WTC11 (cell line): ENCODE data around the gene RTP1. TPM values are rescaled to one million over a fixed set of nuclear protein-coding genes. Genes with fewer than 3 reads are reported as not detected.

Source experiments
- ATAC-seq: fragments of 200-7000 bp; cut with Tn5 transposase; 2 replicates; pipeline ENCODE4 v1.10.0; 2021; ENCODE audit warnings: mild to moderate bottlenecking, moderate library complexity
- CTCF ChIA-PET: fragments of 300-600 bp; sonication (Branson Sonifier 250); formaldehyde crosslinking; loops from one replicate; lab custom pipeline; 2021; ENCODE audit warnings: antibody characterized with exemption; lab: Charles Lee
- POLR2A ChIA-PET: fragments of 350-600 bp; sonication (Branson Sonifier 250); formaldehyde crosslinking; loops from one replicate; lab custom pipeline; 2021; ENCODE audit warnings: antibody characterized with exemption; lab: Charles Lee
- DNase-seq: peaks from one replicate; pipeline ENCODE4 v3.0.0; 2021; ENCODE audit warnings: low spot score
- H3K27ac Mint-ChIP-seq: 2 replicates; pipeline ENCODE4 v1.8.0; 2021; ENCODE audit warnings: mixed read lengths
- H3K27me3 Mint-ChIP-seq: 2 replicates; pipeline ENCODE4 v1.8.0; 2021; ENCODE audit warnings: low read depth, mild to moderate bottlenecking, moderate library complexity, mixed read lengths
- H3K36me3 Mint-ChIP-seq: 2 replicates; pipeline ENCODE4 v1.8.0; 2021; ENCODE audit warnings: mixed read lengths
- H3K4me1 Mint-ChIP-seq: 2 replicates; pipeline ENCODE4 v1.8.0; 2022; ENCODE audit warnings: mixed read lengths
- H3K4me3 Mint-ChIP-seq: 2 replicates; pipeline ENCODE4 v1.8.0; 2021; ENCODE audit warnings: mild to moderate bottlenecking, moderate library complexity, mixed read lengths
- H3K9me3 Mint-ChIP-seq: 2 replicates; pipeline ENCODE4 v1.8.0; 2021; ENCODE audit warnings: mixed read lengths
- ATF1 ChIP-seq: sonication (generic); formaldehyde crosslinking; IDR thresholded peaks from 2 replicates; pipeline ENCODE4 v1.8.1; 2023; ENCODE audit warnings: mild to moderate bottlenecking, moderate library complexity, missing genetic modification reagents
- ELF4 ChIP-seq: sonication (generic); formaldehyde crosslinking; IDR thresholded peaks from 2 replicates; pipeline ENCODE4 v1.8.1; 2022; ENCODE audit warnings: low read depth, mild to moderate bottlenecking, moderate library complexity, missing genetic modification reagents
- ESRRA ChIP-seq: sonication (generic); formaldehyde crosslinking; IDR thresholded peaks from 2 replicates; pipeline ENCODE4 v1.8.1; 2022; ENCODE audit warnings: mild to moderate bottlenecking, missing genetic modification reagents, borderline replicate concordance
- ETV6 ChIP-seq: sonication (generic); formaldehyde crosslinking; IDR thresholded peaks from 2 replicates; pipeline ENCODE4 v1.8.1; 2022; ENCODE audit warnings: mild to moderate bottlenecking, missing genetic modification reagents
- FOXK1 ChIP-seq: sonication (generic); formaldehyde crosslinking; IDR thresholded peaks from 2 replicates; pipeline ENCODE4 v1.8.0; 2022; ENCODE audit warnings: mild to moderate bottlenecking, moderate library complexity, missing genetic modification reagents
- FOXP1 ChIP-seq: sonication (generic); formaldehyde crosslinking; IDR thresholded peaks from 2 replicates; pipeline ENCODE4 v1.8.0; 2022; ENCODE audit warnings: missing genetic modification reagents, mild to moderate bottlenecking, moderate library complexity, borderline replicate concordance
- GRHL2 ChIP-seq: fragments of 250-450 bp; sonication (Bioruptor Pico); IDR thresholded peaks from 2 replicates; pipeline ENCODE4 v1.8.0; 2022; ENCODE audit warnings: mild to moderate bottlenecking, moderate library complexity; ENCODE audit not compliant: insufficient replicate concordance, severe bottlenecking
- GTF2I ChIP-seq: fragments of 250-450 bp; sonication (Bioruptor Pico); conservative IDR thresholded peaks from 2 replicates; pipeline ENCODE4 v1.4.0; 2021; ENCODE audit warnings: mild to moderate bottlenecking
- JUN ChIP-seq: sonication (generic); formaldehyde crosslinking; IDR thresholded peaks from 2 replicates; pipeline ENCODE4 v1.8.0; 2023; ENCODE audit warnings: mild to moderate bottlenecking, missing genetic modification reagents
- MXD4 ChIP-seq: fragments of 250-450 bp; sonication (Bioruptor Pico); IDR thresholded peaks from 2 replicates; pipeline ENCODE4 v1.8.0; 2021; ENCODE audit warnings: mild to moderate bottlenecking, moderate library complexity, borderline replicate concordance
- PRRX2 ChIP-seq: fragments of 250-450 bp; sonication (Bioruptor Pico); IDR thresholded peaks from 2 replicates; pipeline ENCODE4 v1.8.0; 2021; ENCODE audit warnings: mild to moderate bottlenecking
- RELA ChIP-seq: sonication (generic); formaldehyde crosslinking; IDR thresholded peaks from 2 replicates; pipeline ENCODE4 v1.8.1; 2022; ENCODE audit warnings: missing genetic modification reagents, mild to moderate bottlenecking, borderline replicate concordance
- SMAD4 ChIP-seq: sonication (generic); formaldehyde crosslinking; IDR thresholded peaks from 2 replicates; pipeline ENCODE4 v1.8.0; 2022; ENCODE audit warnings: mild to moderate bottlenecking, missing genetic modification reagents
- SOX15 ChIP-seq: fragments of 250-450 bp; sonication (Bioruptor Pico); IDR thresholded peaks from 2 replicates; pipeline ENCODE4 v1.9.0; 2021; ENCODE audit warnings: mild to moderate bottlenecking
- SP1 ChIP-seq: sonication (generic); formaldehyde crosslinking; conservative IDR thresholded peaks from 2 replicates; pipeline ENCODE4 v1.8.1; 2022; ENCODE audit warnings: missing genetic modification reagents
- TEAD1 ChIP-seq: sonication (generic); formaldehyde crosslinking; IDR thresholded peaks from 2 replicates; pipeline ENCODE4 v1.8.0; 2022; ENCODE audit warnings: mild to moderate bottlenecking, missing genetic modification reagents
- ZNF121 ChIP-seq: sonication (generic); formaldehyde crosslinking; IDR thresholded peaks from 2 replicates; pipeline ENCODE4 v1.8.0; 2023; ENCODE audit warnings: missing genetic modification reagents
- ZNF219 ChIP-seq: sonication (generic); formaldehyde crosslinking; IDR thresholded peaks from 2 replicates; pipeline ENCODE4 v1.8.0; 2023; ENCODE audit warnings: missing genetic modification reagents, mild to moderate bottlenecking, borderline replicate concordance
- ZNF317 ChIP-seq: sonication (generic); formaldehyde crosslinking; IDR thresholded peaks from 2 replicates; pipeline ENCODE4 v1.8.1; 2023; ENCODE audit warnings: low read depth, mild to moderate bottlenecking, moderate library complexity, missing genetic modification reagents, borderline replicate concordance
- ZNF671 ChIP-seq: fragments of 250-450 bp; sonication (Bioruptor Pico); IDR thresholded peaks from 2 replicates; pipeline ENCODE4 v1.8.0; 2021; ENCODE audit warnings: mild to moderate bottlenecking
- total RNA-seq: library from RNA; stranded (reverse); gene quantifications from 3 replicates; pipeline ENCODE4 v1.2.3, GENCODE V29; 2021
- TF ChIP-seq, protein P1 (sequence below): sonication (generic); formaldehyde crosslinking; IDR thresholded peaks from 2 replicates; pipeline ENCODE4 v1.8.1; 2022; ENCODE audit warnings: mild to moderate bottlenecking, moderate library complexity, missing genetic modification reagents
- TF ChIP-seq, protein P2 (sequence below): fragments of 250-450 bp; sonication (Bioruptor Pico); IDR thresholded peaks from 2 replicates; pipeline ENCODE4 v2.1.2; 2022; ENCODE audit warnings: mild to moderate bottlenecking, moderate library complexity
- TF ChIP-seq, protein P3 (sequence below): sonication (generic); formaldehyde crosslinking; conservative IDR thresholded peaks from 2 replicates; pipeline ENCODE4 v1.8.1; 2023; ENCODE audit warnings: mild to moderate bottlenecking, low read depth, missing genetic modification reagents, moderate library complexity
- TF ChIP-seq, protein P4 (sequence below): fragments of 250-450 bp; sonication (Bioruptor Pico); IDR thresholded peaks from 2 replicates; pipeline ENCODE4 v1.9.0; 2021; ENCODE audit warnings: moderate library complexity, mild to moderate bottlenecking, inconsistent platforms, borderline replicate concordance
- TF ChIP-seq, protein P5 (sequence below): sonication (generic); formaldehyde crosslinking; IDR thresholded peaks from 2 replicates; pipeline ENCODE4 v1.8.0; 2022; ENCODE audit warnings: mild to moderate bottlenecking, missing genetic modification reagents

The RTP1 gene
- total RNA-seq, 1 experiment from 2014 or later, result 5.6 TPM

DNA sequence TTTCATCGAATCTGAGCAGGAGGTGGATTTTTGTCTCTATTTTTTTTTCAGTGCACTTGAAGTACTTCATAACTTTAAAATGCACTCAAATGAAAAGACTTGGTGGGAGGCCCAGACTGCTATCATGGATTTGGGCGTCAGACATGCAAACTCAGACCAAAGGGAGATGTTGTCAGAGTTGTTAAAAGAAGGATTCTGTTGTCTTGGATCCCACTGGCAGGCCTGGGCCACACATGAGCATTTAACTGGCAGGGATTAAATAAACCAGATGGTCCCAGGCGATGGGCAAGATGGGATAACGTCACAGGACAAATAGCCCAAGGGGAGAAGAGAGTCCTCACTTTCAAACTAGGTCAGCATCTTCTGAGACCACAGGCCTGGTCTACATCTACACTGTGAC lies 15.4 kb downstream of the RTP1 start:
- H3K4me3 Mint-ChIP-seq, result no peak overlapping the region
- ATAC-seq, result no peak
- DNase-seq, result no peak
- H3K4me1 Mint-ChIP-seq, result peaks cover 25% of the 10 kb centered on the region
- H3K27ac Mint-ChIP-seq, result no peak overlapping the region
- TF ChIP-seq ATF1 (CRISPR knock-in tag) (no peak), RELA (CRISPR knock-in tag) (no peak)
- ChIA-PET CTCF (no interaction called here), POLR2A (no interaction called here)
- peaks cover 12% of the 10 kb centered on the region for H3K27me3 Mint-ChIP-seq
- peaks cover 11% of the 10 kb centered on the region for H3K36me3 Mint-ChIP-seq
- H3K9me3 Mint-ChIP-seq, result peaks cover 24% of the 10 kb centered on the region

DNA sequence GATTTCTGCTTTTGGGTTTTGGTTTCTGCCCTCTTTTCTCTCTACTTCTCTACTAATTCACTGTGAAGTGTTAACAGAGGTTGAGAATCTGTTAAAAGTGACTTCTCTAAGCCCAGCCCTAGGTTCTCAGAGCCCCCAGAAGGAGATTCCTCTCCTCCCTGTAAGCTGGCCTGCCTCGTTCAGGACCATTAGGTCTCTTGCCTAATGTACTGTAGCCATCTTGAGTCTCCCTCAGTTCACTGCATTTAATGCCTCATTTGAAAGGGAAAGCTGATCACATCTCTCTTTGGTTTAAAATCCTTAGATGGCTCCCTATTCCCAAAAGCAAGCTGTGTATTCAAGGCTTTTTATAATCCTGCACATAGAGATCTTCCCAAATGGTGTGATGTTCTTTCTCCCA lies 16.3 kb downstream of the RTP1 start:
- Mint-ChIP-seq H3K27me3 (peaks cover 7% of the 10 kb centered on the region; the same call in 1 of the 2 replicates), H3K27ac (no peak overlapping the region), H3K4me3 (no peak overlapping the region), H3K9me3 (peaks cover 16% of the 10 kb centered on the region), H3K4me1 (peaks cover 25% of the 10 kb centered on the region), H3K36me3 (peaks cover 6% of the 10 kb centered on the region)
- CTCF ChIA-PET, result no interaction called here
- ATAC-seq, result no peak
- POLR2A ChIA-PET, result no interaction called here
- no peak for TF ChIP-seq FOXK1
- no peak for TF ChIP-seq ZNF219 (CRISPR knock-in tag)
- TF ChIP-seq, protein P1, sequence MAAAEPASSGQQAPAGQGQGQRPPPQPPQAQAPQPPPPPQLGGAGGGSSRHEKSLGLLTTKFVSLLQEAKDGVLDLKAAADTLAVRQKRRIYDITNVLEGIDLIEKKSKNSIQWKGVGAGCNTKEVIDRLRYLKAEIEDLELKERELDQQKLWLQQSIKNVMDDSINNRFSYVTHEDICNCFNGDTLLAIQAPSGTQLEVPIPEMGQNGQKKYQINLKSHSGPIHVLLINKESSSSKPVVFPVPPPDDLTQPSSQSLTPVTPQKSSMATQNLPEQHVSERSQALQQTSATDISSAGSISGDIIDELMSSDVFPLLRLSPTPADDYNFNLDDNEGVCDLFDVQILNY (CRISPR knock-in tag), result no peak
- no peak for TF ChIP-seq PRRX2 (CRISPR knock-in tag)
- TF ChIP-seq ZNF317 (CRISPR knock-in tag), result no peak
- TF ChIP-seq FOXP1 (CRISPR knock-in tag), result no peak
- TF ChIP-seq, protein P2, sequence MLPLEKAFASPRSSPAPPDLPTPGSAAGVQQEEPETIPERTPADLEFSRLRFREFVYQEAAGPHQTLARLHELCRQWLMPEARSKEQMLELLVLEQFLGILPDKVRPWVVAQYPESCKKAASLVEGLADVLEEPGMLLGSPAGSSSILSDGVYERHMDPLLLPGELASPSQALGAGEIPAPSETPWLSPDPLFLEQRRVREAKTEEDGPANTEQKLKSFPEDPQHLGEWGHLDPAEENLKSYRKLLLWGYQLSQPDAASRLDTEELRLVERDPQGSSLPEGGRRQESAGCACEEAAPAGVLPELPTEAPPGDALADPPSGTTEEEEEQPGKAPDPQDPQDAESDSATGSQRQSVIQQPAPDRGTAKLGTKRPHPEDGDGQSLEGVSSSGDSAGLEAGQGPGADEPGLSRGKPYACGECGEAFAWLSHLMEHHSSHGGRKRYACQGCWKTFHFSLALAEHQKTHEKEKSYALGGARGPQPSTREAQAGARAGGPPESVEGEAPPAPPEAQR (CRISPR knock-in tag), result no peak
- no peak for TF ChIP-seq SP1
- no peak for TF ChIP-seq ZNF671 (CRISPR knock-in tag)
- no peak for TF ChIP-seq ETV6 (CRISPR knock-in tag)
- no peak for TF ChIP-seq TEAD1 (CRISPR knock-in tag)
- TF ChIP-seq GTF2I (CRISPR knock-in tag), result no peak
- no peak for DNase-seq

DNA sequence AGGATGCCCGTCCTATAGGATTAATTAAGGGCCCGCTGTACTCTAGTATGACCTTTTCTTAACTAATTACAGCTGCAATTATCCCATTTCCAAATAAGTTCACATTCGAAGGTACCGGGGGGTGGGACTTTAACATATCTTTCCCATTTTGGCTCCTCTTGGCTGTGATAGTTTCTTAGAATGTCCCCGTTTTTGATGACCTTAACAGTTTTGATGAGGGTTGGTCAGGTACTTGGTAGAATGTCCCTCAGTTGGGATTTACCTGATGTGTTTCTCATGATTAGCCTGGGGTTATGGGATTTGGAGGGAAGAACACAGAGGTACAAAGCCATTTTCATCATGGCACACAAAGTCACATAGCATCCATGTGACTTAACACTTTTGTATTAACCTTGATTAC lies 18.2 kb downstream of the RTP1 start:
- CTCF ChIA-PET, result no interaction called here
- H3K4me1 Mint-ChIP-seq, result peaks cover 19% of the 10 kb centered on the region
- POLR2A ChIA-PET, result no interaction called here
- no peak overlapping the region for H3K4me3 Mint-ChIP-seq
- ATAC-seq (no peak), DNase-seq (no peak)
- no peak overlapping the region for H3K27ac Mint-ChIP-seq
- no peaks in the 10 kb centered on the region; the same call in 1 of the 2 replicates for H3K27me3 Mint-ChIP-seq
- H3K36me3 Mint-ChIP-seq, result no peaks in the 10 kb centered on the region
- H3K9me3 Mint-ChIP-seq, result peaks cover 11% of the 10 kb centered on the region
- TF ChIP-seq SOX15 (CRISPR knock-in tag) (no peak), ZNF317 (CRISPR knock-in tag) (no peak), JUN (CRISPR knock-in tag) (no peak), GTF2I (CRISPR knock-in tag) (no peak), MXD4 (CRISPR knock-in tag) (no peak), ESRRA (CRISPR knock-in tag) (no peak), GRHL2 (no peak), SMAD4 (CRISPR knock-in tag) (no peak), ELF4 (no peak), ATF1 (CRISPR knock-in tag) (no peak), ZNF121 (no peak)
- TF ChIP-seq, protein P3, sequence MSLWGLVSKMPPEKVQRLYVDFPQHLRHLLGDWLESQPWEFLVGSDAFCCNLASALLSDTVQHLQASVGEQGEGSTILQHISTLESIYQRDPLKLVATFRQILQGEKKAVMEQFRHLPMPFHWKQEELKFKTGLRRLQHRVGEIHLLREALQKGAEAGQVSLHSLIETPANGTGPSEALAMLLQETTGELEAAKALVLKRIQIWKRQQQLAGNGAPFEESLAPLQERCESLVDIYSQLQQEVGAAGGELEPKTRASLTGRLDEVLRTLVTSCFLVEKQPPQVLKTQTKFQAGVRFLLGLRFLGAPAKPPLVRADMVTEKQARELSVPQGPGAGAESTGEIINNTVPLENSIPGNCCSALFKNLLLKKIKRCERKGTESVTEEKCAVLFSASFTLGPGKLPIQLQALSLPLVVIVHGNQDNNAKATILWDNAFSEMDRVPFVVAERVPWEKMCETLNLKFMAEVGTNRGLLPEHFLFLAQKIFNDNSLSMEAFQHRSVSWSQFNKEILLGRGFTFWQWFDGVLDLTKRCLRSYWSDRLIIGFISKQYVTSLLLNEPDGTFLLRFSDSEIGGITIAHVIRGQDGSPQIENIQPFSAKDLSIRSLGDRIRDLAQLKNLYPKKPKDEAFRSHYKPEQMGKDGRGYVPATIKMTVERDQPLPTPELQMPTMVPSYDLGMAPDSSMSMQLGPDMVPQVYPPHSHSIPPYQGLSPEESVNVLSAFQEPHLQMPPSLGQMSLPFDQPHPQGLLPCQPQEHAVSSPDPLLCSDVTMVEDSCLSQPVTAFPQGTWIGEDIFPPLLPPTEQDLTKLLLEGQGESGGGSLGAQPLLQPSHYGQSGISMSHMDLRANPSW (CRISPR knock-in tag), result no peak
- TF ChIP-seq, protein P4, sequence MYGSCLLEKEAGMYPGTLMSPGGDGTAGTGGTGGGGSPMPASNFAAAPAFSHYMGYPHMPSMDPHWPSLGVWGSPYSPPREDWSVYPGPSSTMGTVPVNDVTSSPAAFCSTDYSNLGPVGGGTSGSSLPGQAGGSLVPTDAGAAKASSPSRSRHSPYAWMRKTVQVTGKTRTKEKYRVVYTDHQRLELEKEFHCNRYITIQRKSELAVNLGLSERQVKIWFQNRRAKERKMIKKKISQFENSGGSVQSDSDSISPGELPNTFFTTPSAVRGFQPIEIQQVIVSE, result no peak
- TF ChIP-seq, protein P1 (CRISPR knock-in tag), result no peak
- TF ChIP-seq, protein P5, sequence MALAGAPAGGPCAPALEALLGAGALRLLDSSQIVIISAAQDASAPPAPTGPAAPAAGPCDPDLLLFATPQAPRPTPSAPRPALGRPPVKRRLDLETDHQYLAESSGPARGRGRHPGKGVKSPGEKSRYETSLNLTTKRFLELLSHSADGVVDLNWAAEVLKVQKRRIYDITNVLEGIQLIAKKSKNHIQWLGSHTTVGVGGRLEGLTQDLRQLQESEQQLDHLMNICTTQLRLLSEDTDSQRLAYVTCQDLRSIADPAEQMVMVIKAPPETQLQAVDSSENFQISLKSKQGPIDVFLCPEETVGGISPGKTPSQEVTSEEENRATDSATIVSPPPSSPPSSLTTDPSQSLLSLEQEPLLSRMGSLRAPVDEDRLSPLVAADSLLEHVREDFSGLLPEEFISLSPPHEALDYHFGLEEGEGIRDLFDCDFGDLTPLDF (CRISPR knock-in tag), result no peak
